Measurements from ENCODE around the gene PPP2R5D.

GRCh38 chr6:42974919-42975505 lies 9.4 kb upstream of the PPP2R5D start:
- no peak for TF ChIP-seq GATA2 (IDR thresholded peaks at IDR 0.05; ENCODE audit: low read depth, low read length)
- TF ChIP-seq GATA3 (IDR thresholded peaks at IDR 0.05; ENCODE audit: low read depth, low read length) = no peak
